Lower leg skin (tissue), 4 donors: Measurements from ENCODE around the gene CDC42SE2. TPM values are rescaled to one million over a fixed set of nuclear protein-coding genes. Genes with fewer than 3 reads are reported as not detected.

Source experiments
- DNase-seq, 2 donors: peaks; one replicate each; pipeline ENCODE4 v3.0.0-alpha.2; 2019; ENCODE audit warnings: low spot score in 2 of 2
- H3K4me3 ChIP-seq: fragments of 200-600 bp; sonication (generic); 2 replicates; pipeline ENCODE4 v1.5.1; 2017; ENCODE audit warnings: mild to moderate bottlenecking, low read depth; ENCODE audit not compliant: poor library complexity, severe bottlenecking
- CTCF ChIP-seq, 3 donors: fragments of 450-650 bp; IDR thresholded peaks; one replicate each; pipeline ENCODE4 v1.5.1; 2016; ENCODE audit warnings: antibody characterized with exemption in 3 of 3, mild to moderate bottlenecking in 3 of 3, moderate library complexity in 2 of 3
- POLR2A ChIP-seq, 2 donors: fragments of 450-650 bp; IDR thresholded peaks; one replicate each; pipeline ENCODE4 v1.6.1; 2016 to 2017; ENCODE audit warnings: antibody characterized with exemption in 2 of 2, mild to moderate bottlenecking in 1 of 2, moderate library complexity in 1 of 2
- WGBS, 2 donors: methylation state at CpG; one replicate each; pipeline ENCODE4 v1.1.5; 2018; 5-methylcytosine and 5-hydroxymethylcytosine counted together
- intact Hi-C: fragments of 100-400 bp; cut with DNase I; formaldehyde crosslinking; loops from one replicate; pipeline ENCODE4 v1.15.0; 2023; ENCODE audit warnings: low total_unique reads
- total RNA-seq, 4 donors: library from RNA; depleted of rRNA; stranded (reverse); fragments of >200 nt; gene quantifications; one replicate each; pipeline ENCODE4 v1.1.0, GENCODE V29; 2016

Gene CDC42SE2
- total RNA-seq, 4 donors from 2014 or later: 28.3 to 41.9 (median 34.2) TPM

- DNase-seq: peak in 1 of 2 donors; percentile 47
- WGBS, 2 donors: 59 to 64% methylated on average over 2 of the region's 2 CpGs
- intact Hi-C loops: no loop called here
- TF ChIP-seq POLR2A (IDR thresholded peaks at IDR 0.05) (no peak), CTCF (IDR thresholded peaks at IDR 0.05) (no peak)
- H3K4me3 ChIP-seq: no peak overlapping the region
Measured at GRCh38 chr5:131436081-131436480, 172.2 kb downstream of the CDC42SE2 start.

- no peak for DNase-seq
- intact Hi-C loops: no loop called here
- 71 to 79% methylated on average over 2 of the region's 2 CpGs for WGBS, 2 donors
- TF ChIP-seq POLR2A (IDR thresholded peaks at IDR 0.05): no peak
- no peak for TF ChIP-seq CTCF (IDR thresholded peaks at IDR 0.05)
- H3K4me3 ChIP-seq: no peak overlapping the region
Measured at GRCh38 chr5:131441184-131441583, 177.3 kb downstream of the CDC42SE2 start.

Other genes with a start within 250 kb of the CDC42SE2 start
- gene HINT1, start 98.8 kb upstream of the CDC42SE2 start, total RNA-seq: 100 to 1,000 TPM; 154 to 211 (median 190) TPM
- 10 to 100 TPM in 1 of 4 donors, 1 to 10 TPM in 3; 4.1 to 15.7 (median 5.8) TPM for gene LYRM7, start 93.1 kb upstream of the CDC42SE2 start, total RNA-seq